SK-N-MC (cell line): Measurements from ENCODE around the gene PGM2L1.
"Not testable (repeated sequence)": the region's sequence is repeated elsewhere in the genome, so short reads cannot be mapped to it uniquely, and the experiment has no call there.

Experiments
- DNase-seq: peaks from one replicate; pipeline ENCODE4 v3.0.0-alpha.2; 2011; ENCODE audit warnings: low read depth, low spot score
- H3K27ac ChIP-seq: fragments of 200-600 bp; sonication (generic); 2 replicates; pipeline ENCODE4 v1.5.1; 2016; ENCODE audit warnings: mixed run types
- H3K36me3 ChIP-seq: fragments of 200-600 bp; sonication (generic); 2 replicates; pipeline ENCODE4 v1.6.1; 2017; ENCODE audit warnings: antibody characterized with exemption, low read length, mixed read lengths; ENCODE audit not compliant: insufficient read depth
- H3K4me3 ChIP-seq: fragments of 200-600 bp; sonication (generic); 2 replicates; pipeline ENCODE4 v1.5.1; 2016
- H3K9ac ChIP-seq: fragments of 200-600 bp; sonication (generic); 2 replicates; pipeline ENCODE4 v1.8.0; 2017; ENCODE audit warnings: mixed run types, mixed read lengths; ENCODE audit not compliant: insufficient read length
- H3K9me3 ChIP-seq: fragments of 200-600 bp; sonication (generic); 2 replicates; pipeline ENCODE4 v1.6.1; 2017; ENCODE audit warnings: low read depth, mild to moderate bottlenecking, antibody characterized with exemption, low read length, moderate library complexity, mixed read lengths
- EZH2 ChIP-seq: fragments of 200-600 bp; sonication (generic); IDR thresholded peaks from one replicate; pipeline ENCODE4 v1.6.1; 2017; ENCODE audit warnings: antibody characterized with exemption
- FOXP2 ChIP-seq: optimal IDR thresholded peaks from 2 replicates; pipeline ENCODE3; 2011; ENCODE audit warnings: mild to moderate bottlenecking, moderate library complexity; ENCODE audit not compliant: insufficient read depth; ENCODE audit errors: extremely low read length, control extremely low read depth
- POLR2AphosphoS5 ChIP-seq: IDR thresholded peaks from 2 replicates; pipeline ENCODE4 v1.6.1; 2012; ENCODE audit warnings: mild to moderate bottlenecking, low read depth, low read length, borderline replicate concordance

Gene PGM2L1

GRCh38 chr11:74437441-74438042 lies 39.3 kb upstream of the PGM2L1 start:
- Histone ChIP-seq H3K9me3 (no peaks in the 10 kb centered on the region), H3K36me3 (no peaks in the 10 kb centered on the region), H3K27ac (peak overlapping the region; percentile 76), H3K9ac (no peak overlapping the region), H3K4me3 (no peak overlapping the region)
- TF ChIP-seq EZH2 (no peak), FOXP2 (no peak), POLR2AphosphoS5 (no peak)
- no peak for DNase-seq

GRCh38 chr11:74434528-74434927 lies 36.3 kb upstream of the PGM2L1 start:
- Histone ChIP-seq H3K9ac (no peak overlapping the region), H3K9me3 (no peaks in the 10 kb centered on the region), H3K27ac (no peak overlapping the region), H3K4me3 (no peak overlapping the region), H3K36me3 (no peaks in the 10 kb centered on the region)
- no peak for TF ChIP-seq EZH2
- no peak for TF ChIP-seq POLR2AphosphoS5
- TF ChIP-seq FOXP2 = no peak
- DNase-seq = no peak

GRCh38 chr11:74429205-74429604 lies 31.0 kb upstream of the PGM2L1 start:
- H3K4me3 ChIP-seq = peak overlapping the region; percentile 44
- TF ChIP-seq POLR2AphosphoS5 (0 out of 2 replicates have a peak, but pooled peaks have one; percentile 21), FOXP2 (no peak)
- H3K27ac ChIP-seq = peak overlapping the region; percentile 96
- peak; percentile 81 for DNase-seq
- peaks cover 6% of the 10 kb centered on the region; the same call in 1 of the 2 replicates for H3K9me3 ChIP-seq
- H3K9ac ChIP-seq = peak overlapping the region; percentile 43
- no peaks in the 10 kb centered on the region for H3K36me3 ChIP-seq

- H3K27ac ChIP-seq = no peak overlapping the region
- H3K9ac ChIP-seq = no peak overlapping the region
- DNase-seq = no peak
- H3K4me3 ChIP-seq = no peak overlapping the region
- H3K36me3 ChIP-seq = no peaks in the 10 kb centered on the region
- TF ChIP-seq FOXP2 = no peak
- H3K9me3 ChIP-seq = peaks cover 6% of the 10 kb centered on the region; the same call in 1 of the 2 replicates
Observed at GRCh38 chr11:74427384-74427886, 29.2 kb upstream of the PGM2L1 start.

GRCh38 chr11:74425100-74425499 lies 26.9 kb upstream of the PGM2L1 start:
- Histone ChIP-seq H3K27ac (no peak overlapping the region), H3K36me3 (no peaks in the 10 kb centered on the region), H3K4me3 (no peak overlapping the region), H3K9me3 (peaks cover 6% of the 10 kb centered on the region; the same call in 1 of the 2 replicates), H3K9ac (no peak overlapping the region)
- TF ChIP-seq EZH2 (no peak), POLR2AphosphoS5 (no peak), FOXP2 (no peak)
- DNase-seq = no peak

GRCh38 chr11:74418509-74418895 lies 20.3 kb upstream of the PGM2L1 start:
- Histone ChIP-seq H3K9ac (no peak overlapping the region), H3K36me3 (no peaks in the 10 kb centered on the region), H3K27ac (peak overlapping the region; percentile 72), H3K4me3 (no peak overlapping the region), H3K9me3 (no peaks in the 10 kb centered on the region)
- no peak for DNase-seq
- TF ChIP-seq POLR2AphosphoS5 = no peak
- TF ChIP-seq FOXP2 = no peak
- TF ChIP-seq EZH2 = no peak

GRCh38 chr11:74417860-74418508 lies 19.8 kb upstream of the PGM2L1 start:
- no peak overlapping the region for H3K4me3 ChIP-seq
- DNase-seq = no peak
- H3K36me3 ChIP-seq = no peaks in the 10 kb centered on the region
- no peaks in the 10 kb centered on the region for H3K9me3 ChIP-seq
- H3K27ac ChIP-seq = peak overlapping the region; percentile 72; the same call in 1 of the 2 replicates
- no peak for TF ChIP-seq FOXP2
- TF ChIP-seq POLR2AphosphoS5 = no peak
- no peak for TF ChIP-seq EZH2
- H3K9ac ChIP-seq = no peak overlapping the region

GRCh38 chr11:74417379-74417804 lies 19.2 kb upstream of the PGM2L1 start:
- DNase-seq = no peak
- peak overlapping the region; percentile 4; the same call in 1 of the 2 replicates for H3K27ac ChIP-seq

GRCh38 chr11:74416974-74417373 lies 18.7 kb upstream of the PGM2L1 start:
- DNase-seq, H3K9me3 ChIP-seq, H3K4me3 ChIP-seq, H3K36me3 ChIP-seq, H3K9ac ChIP-seq: not testable (repeated sequence)
- H3K27ac ChIP-seq = peak overlapping the region; percentile 4; the same call in 1 of the 2 replicates

More at GRCh38 chr11:74417379-74417804, 19.2 kb upstream of the PGM2L1 start:
- no peak for TF ChIP-seq POLR2AphosphoS5
- TF ChIP-seq EZH2 = no peak
- Histone ChIP-seq H3K9me3 (no peaks in the 10 kb centered on the region), H3K36me3 (no peaks in the 10 kb centered on the region), H3K9ac (no peak overlapping the region), H3K4me3 (no peak overlapping the region)
